Astrocyte (in vitro differentiated cells and primary cell): ENCODE results near the gene OR51A7. TPM values are rescaled to one million over a fixed set of nuclear protein-coding genes. Genes with fewer than 3 reads are reported as not detected.

Experiments
- DNase-seq: peaks from one replicate; pipeline ENCODE4 v3.0.0-alpha.2; 2010; ENCODE audit warnings: low read depth
- FAIRE-seq: peaks from 2 replicates; lab custom pipeline; 2011; peaks lifted over from hg19 to GRCh38; lab: Jason Lieb, UNC
- H2AFZ ChIP-seq: 2 replicates; pipeline ENCODE4 v1.6.0; 2012; ENCODE audit warnings: low read depth, low read length, inconsistent platforms
- H3K27ac ChIP-seq: 2 replicates; pipeline ENCODE4 v1.5.1; 2011; ENCODE audit warnings: low read depth, low read length, inconsistent platforms
- H3K27me3 ChIP-seq: 2 replicates; pipeline ENCODE4 v1.6.0; 2011; ENCODE audit warnings: low read length, inconsistent platforms; ENCODE audit not compliant: insufficient read depth
- H3K36me3 ChIP-seq: 2 replicates; pipeline ENCODE4 v1.5.1; 2011; ENCODE audit warnings: low read length, inconsistent platforms; ENCODE audit not compliant: insufficient read depth
- H3K4me1 ChIP-seq: 2 replicates; pipeline ENCODE4 v1.5.1; 2011; ENCODE audit warnings: low read length, inconsistent platforms; ENCODE audit not compliant: insufficient read depth
- H3K4me2 ChIP-seq: 2 replicates; pipeline ENCODE4 v1.6.0; 2012; ENCODE audit warnings: low read length, inconsistent platforms
- H3K4me3 ChIP-seq: 2 replicates; pipeline ENCODE4 v1.5.1; 2011; ENCODE audit warnings: low read depth, mild to moderate bottlenecking, low read length, inconsistent platforms; ENCODE audit not compliant: insufficient read depth
- H3K79me2 ChIP-seq: 2 replicates; pipeline ENCODE4 v1.6.0; 2012; ENCODE audit warnings: mild to moderate bottlenecking, low read length, inconsistent platforms; ENCODE audit not compliant: insufficient read depth
- H3K9ac ChIP-seq: 2 replicates; pipeline ENCODE4 v1.6.0; 2012; ENCODE audit warnings: mild to moderate bottlenecking, low read length, inconsistent platforms
- H3K9me3 ChIP-seq: 2 replicates; pipeline ENCODE4 v1.5.1; 2012; ENCODE audit warnings: low read depth, mild to moderate bottlenecking, low read length, inconsistent platforms; ENCODE audit not compliant: insufficient read depth
- H4K20me1 ChIP-seq: 2 replicates; pipeline ENCODE4 v1.6.0; 2012; ENCODE audit warnings: low read length, inconsistent platforms; ENCODE audit not compliant: insufficient read depth
- H3K27ac Mint-ChIP-seq: one replicate; pipeline ENCODE4 v1.8.0; 2021; ENCODE audit warnings: mild to moderate bottlenecking, mixed read lengths; ENCODE audit not compliant: unreplicated experiment
- H3K27me3 Mint-ChIP-seq: one replicate; pipeline ENCODE4 v1.8.0; 2021; ENCODE audit warnings: low read depth, mixed read lengths; ENCODE audit not compliant: unreplicated experiment
- H3K36me3 Mint-ChIP-seq: one replicate; pipeline ENCODE4 v1.8.0; 2021; ENCODE audit warnings: low read depth, mixed read lengths; ENCODE audit not compliant: unreplicated experiment
- H3K4me1 Mint-ChIP-seq: one replicate; pipeline ENCODE4 v1.8.0; 2021; ENCODE audit warnings: low read depth, mixed read lengths; ENCODE audit not compliant: unreplicated experiment
- H3K4me3 Mint-ChIP-seq: one replicate; pipeline ENCODE4 v1.8.0; 2021; ENCODE audit warnings: mild to moderate bottlenecking, moderate library complexity, mixed read lengths; ENCODE audit not compliant: unreplicated experiment
- H3K9me3 Mint-ChIP-seq: one replicate; pipeline ENCODE4 v1.8.0; 2021; ENCODE audit warnings: mild to moderate bottlenecking, mixed read lengths; ENCODE audit not compliant: unreplicated experiment
- EZH2 ChIP-seq: IDR thresholded peaks from 2 replicates; pipeline ENCODE4 v1.6.1; 2012; ENCODE audit warnings: mild to moderate bottlenecking, low read length, inconsistent platforms; ENCODE audit not compliant: insufficient read depth
- total RNA-seq: library from RNA; stranded (reverse); gene quantifications from 2 replicates; pipeline ENCODE4 v1.2.1, GENCODE V29; 2021
- TF ChIP-seq, protein P1 (sequence below): IDR thresholded peaks from 2 replicates; pipeline ENCODE4 v1.5.1; 2011; ENCODE audit warnings: low read depth, mild to moderate bottlenecking, inconsistent platforms, low read length, moderate library complexity; ENCODE audit not compliant: insufficient read depth

The OR51A7 gene
- total RNA-seq, 1 donor from 2014 or later: not detected

DNA sequence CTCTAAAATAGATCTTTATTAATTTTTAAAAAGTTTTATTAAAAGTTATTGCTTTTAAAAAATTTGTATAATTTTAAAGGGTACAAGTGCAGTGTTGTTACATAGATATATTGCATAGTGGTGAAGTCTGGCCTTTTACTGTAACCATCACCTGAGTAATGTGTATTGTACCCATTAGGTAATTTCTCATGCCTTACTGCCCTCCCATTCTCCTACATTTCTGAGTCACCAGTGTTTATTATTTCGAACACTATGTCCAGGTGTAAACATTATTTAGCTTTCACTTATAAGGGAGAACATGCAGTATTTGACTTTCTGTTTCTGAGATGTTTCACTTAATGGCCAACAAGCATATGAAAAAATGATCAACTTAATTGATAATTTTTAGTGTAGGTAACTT is 18.2 kb downstream of the OR51A7 start:
- TF ChIP-seq, protein P1, sequence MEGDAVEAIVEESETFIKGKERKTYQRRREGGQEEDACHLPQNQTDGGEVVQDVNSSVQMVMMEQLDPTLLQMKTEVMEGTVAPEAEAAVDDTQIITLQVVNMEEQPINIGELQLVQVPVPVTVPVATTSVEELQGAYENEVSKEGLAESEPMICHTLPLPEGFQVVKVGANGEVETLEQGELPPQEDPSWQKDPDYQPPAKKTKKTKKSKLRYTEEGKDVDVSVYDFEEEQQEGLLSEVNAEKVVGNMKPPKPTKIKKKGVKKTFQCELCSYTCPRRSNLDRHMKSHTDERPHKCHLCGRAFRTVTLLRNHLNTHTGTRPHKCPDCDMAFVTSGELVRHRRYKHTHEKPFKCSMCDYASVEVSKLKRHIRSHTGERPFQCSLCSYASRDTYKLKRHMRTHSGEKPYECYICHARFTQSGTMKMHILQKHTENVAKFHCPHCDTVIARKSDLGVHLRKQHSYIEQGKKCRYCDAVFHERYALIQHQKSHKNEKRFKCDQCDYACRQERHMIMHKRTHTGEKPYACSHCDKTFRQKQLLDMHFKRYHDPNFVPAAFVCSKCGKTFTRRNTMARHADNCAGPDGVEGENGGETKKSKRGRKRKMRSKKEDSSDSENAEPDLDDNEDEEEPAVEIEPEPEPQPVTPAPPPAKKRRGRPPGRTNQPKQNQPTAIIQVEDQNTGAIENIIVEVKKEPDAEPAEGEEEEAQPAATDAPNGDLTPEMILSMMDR: no peak
- no peak for TF ChIP-seq EZH2
- H3K4me1 ChIP-seq: no peaks in the 10 kb centered on the region
- H3K27me3 ChIP-seq: no peaks in the 10 kb centered on the region
- H3K36me3 ChIP-seq: no peaks in the 10 kb centered on the region
- no peak overlapping the region for H3K4me3 ChIP-seq
- no peak overlapping the region for H3K9ac ChIP-seq
- H3K4me3 Mint-ChIP-seq: no peak overlapping the region
- peaks cover 10% of the 10 kb centered on the region for H3K27me3 Mint-ChIP-seq
- H3K27ac Mint-ChIP-seq: no peak overlapping the region
- peaks cover under 1% of the 10 kb centered on the region for H3K4me1 Mint-ChIP-seq
- no peaks in the 10 kb centered on the region for H3K79me2 ChIP-seq
- no peak for DNase-seq
- no peaks in the 10 kb centered on the region for H3K36me3 Mint-ChIP-seq
- H4K20me1 ChIP-seq: no peaks in the 10 kb centered on the region
- H3K9me3 Mint-ChIP-seq: no peaks in the 10 kb centered on the region
- no peak overlapping the region for H2AFZ ChIP-seq
- no peak overlapping the region for H3K4me2 ChIP-seq
- no peak for FAIRE-seq
- no peak overlapping the region for H3K27ac ChIP-seq
- no peaks in the 10 kb centered on the region for H3K9me3 ChIP-seq

DNA sequence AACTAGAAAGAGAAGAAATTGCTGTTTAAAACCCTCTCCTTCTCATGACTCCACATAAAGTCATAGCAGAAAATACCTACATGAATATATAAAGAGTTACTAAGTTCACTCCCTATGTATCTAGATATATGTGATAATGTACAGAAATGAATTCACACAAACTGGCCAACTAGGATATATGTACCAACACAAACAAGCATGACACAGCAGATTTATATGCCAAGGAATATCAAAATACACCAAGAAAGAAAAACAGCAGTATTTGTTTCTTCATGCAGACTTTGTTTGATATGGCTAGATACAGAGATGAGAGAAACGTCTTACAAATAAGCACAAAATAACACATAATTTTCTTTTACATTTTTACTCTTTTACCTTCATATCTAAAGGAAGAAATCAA is 18.7 kb downstream of the OR51A7 start:
- H3K4me3 ChIP-seq: no peak overlapping the region

DNA sequence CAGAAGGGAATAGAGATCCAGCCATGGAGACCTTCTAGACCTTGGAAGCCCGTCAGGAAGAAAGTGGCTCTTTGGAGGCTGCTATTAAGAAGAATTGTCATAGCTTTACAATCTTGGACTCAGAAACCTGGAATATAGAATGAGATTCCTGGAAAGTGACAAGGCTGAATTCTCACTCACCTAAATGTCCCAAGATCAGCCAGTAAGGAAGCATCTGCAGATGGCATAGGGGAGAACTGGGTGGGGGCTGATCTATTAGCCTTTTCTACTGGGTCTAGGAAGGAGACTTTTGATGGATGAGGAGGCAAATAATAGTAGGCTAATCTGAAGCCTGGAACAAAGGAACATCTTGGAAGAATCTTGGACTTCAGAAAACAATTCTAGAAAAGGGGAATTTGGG is 20.7 kb downstream of the OR51A7 start, which contains the start of gene OR51G1:
Gene OR51G1 (minus strand): TSS at position 101 of the 400 bp plus-strand sequence. CDS start 0 bp downstream, at position 101.
- FAIRE-seq: no peak
- no peak for TF ChIP-seq EZH2
- TF ChIP-seq, protein P1: no peak
- no peak for DNase-seq
- Mint-ChIP-seq H3K4me3 (no peak within 1 kb of the TSS), H3K9me3 (no peaks in the 10 kb centered on the region), H3K27ac (no peak within 1 kb of the TSS), H3K36me3 (no peaks in the 10 kb centered on the region), H3K27me3 (peaks cover 10% of the 10 kb centered on the region), H3K4me1 (no peaks in the 10 kb centered on the region)
- no peak within 1 kb of the TSS for H3K9ac ChIP-seq
- H4K20me1 ChIP-seq: no peaks in the 10 kb centered on the region
- no peak within 1 kb of the TSS for H2AFZ ChIP-seq
- no peaks in the 10 kb centered on the region for H3K79me2 ChIP-seq
- no peak within 1 kb of the TSS for H3K27ac ChIP-seq
- H3K27me3 ChIP-seq: no peaks in the 10 kb centered on the region
- no peaks in the 10 kb centered on the region for H3K9me3 ChIP-seq
- H3K36me3 ChIP-seq: no peaks in the 10 kb centered on the region
- no peak within 1 kb of the TSS for H3K4me3 ChIP-seq
- no peaks in the 10 kb centered on the region for H3K4me1 ChIP-seq
- no peak within 1 kb of the TSS for H3K4me2 ChIP-seq

More for the DNA sequence above, 18.7 kb downstream of the OR51A7 start:
- no peak overlapping the region for H3K4me2 ChIP-seq
- TF ChIP-seq, protein P1: no peak
- no peak for TF ChIP-seq EZH2
- no peak overlapping the region for H2AFZ ChIP-seq
- no peaks in the 10 kb centered on the region for H4K20me1 ChIP-seq
- no peaks in the 10 kb centered on the region for H3K79me2 ChIP-seq
- no peak for DNase-seq
- H3K4me3 Mint-ChIP-seq: no peak overlapping the region
- H3K4me1 ChIP-seq: no peaks in the 10 kb centered on the region
- FAIRE-seq: no peak
- H3K9me3 Mint-ChIP-seq: no peaks in the 10 kb centered on the region
- H3K36me3 ChIP-seq: no peaks in the 10 kb centered on the region
- H3K27me3 Mint-ChIP-seq: peaks cover 10% of the 10 kb centered on the region
- no peak overlapping the region for H3K27ac Mint-ChIP-seq
- no peaks in the 10 kb centered on the region for H3K4me1 Mint-ChIP-seq
- no peaks in the 10 kb centered on the region for H3K27me3 ChIP-seq
- no peaks in the 10 kb centered on the region for H3K9me3 ChIP-seq
- H3K36me3 Mint-ChIP-seq: no peaks in the 10 kb centered on the region
- no peak overlapping the region for H3K9ac ChIP-seq
- no peak overlapping the region for H3K27ac ChIP-seq
